ENCODE results near the gene CACNA1I. TPM values are rescaled to one million over a fixed set of nuclear protein-coding genes. Genes with fewer than 3 reads are reported as not detected.

Gene CACNA1I
- total RNA-seq, 1 donor from 2014 or later = 0.02 TPM

GRCh38 chr22:39589875-39590274, 19.3 kb downstream of the CACNA1I start:
- Mint-ChIP-seq H3K27ac (ENCODE audit: unreplicated experiment) (no peak overlapping the region), H3K4me3 (ENCODE audit: unreplicated experiment) (no peak overlapping the region), H3K4me1 (ENCODE audit: low read depth) (peaks cover 18% of the 10 kb centered on the region), H3K36me3 (ENCODE audit: low read depth) (no peaks in the 10 kb centered on the region), H3K27me3 (ENCODE audit: low read depth) (peaks cover 7% of the 10 kb centered on the region), H3K9me3 (ENCODE audit: low read depth) (no peaks in the 10 kb centered on the region)
- DNase-seq (ENCODE audit: low spot score) = no peak
- no peak for TF ChIP-seq CTCF (IDR thresholded peaks at IDR 0.05)

DNA sequence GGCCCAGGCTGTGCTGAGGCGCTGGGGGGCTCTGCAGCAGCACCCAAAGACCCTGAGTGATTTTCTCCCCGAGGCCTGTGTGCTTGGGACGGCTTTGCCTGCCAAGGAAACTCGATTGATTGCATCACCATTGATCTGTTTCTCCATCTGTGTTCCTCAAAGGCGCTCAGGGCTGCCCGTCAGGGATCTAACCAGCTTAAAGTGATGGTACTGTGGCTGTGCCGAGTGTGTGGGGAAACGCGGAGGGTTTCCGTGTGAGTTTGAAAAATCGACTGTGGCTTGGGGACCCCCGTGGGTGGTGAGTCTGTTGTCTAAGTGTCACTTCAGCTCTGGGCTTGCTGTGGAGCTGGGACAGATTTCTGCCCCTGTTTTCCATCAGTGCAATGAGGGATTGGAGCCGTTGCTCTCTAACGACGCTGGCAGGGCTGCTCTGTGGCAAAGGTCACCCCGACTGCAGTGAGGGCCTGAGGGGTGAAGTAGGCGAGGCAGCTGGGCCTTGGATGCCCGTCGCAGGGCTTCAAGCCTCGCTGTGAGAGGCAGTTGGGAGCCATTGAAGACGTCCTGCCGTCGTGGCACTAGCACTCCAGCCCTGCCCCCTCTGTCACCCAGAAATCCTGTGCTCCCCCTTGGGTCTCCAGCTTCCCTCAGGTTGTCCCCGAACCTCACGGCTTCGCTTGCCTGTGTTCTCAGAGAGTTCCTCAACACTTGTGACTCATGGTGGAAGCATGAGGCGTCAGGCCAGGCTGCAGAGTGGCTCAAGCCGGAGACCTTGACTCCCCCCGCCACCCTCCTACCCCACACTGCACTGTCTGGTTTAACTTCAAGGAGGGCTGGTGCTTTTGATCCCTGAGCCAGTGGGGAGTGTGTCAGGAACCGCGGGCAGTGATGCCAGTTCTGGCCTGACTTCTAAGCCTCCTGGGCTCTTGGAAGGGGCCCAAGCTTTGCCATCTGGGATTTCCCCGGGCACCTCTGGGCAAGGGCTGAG, 21.8 kb downstream of the CACNA1I start:
- H3K27ac Mint-ChIP-seq (ENCODE audit: unreplicated experiment) = peak overlapping the region; percentile 47
- peaks cover 11% of the 10 kb centered on the region for H3K27me3 Mint-ChIP-seq (ENCODE audit: low read depth)
- peaks cover 18% of the 10 kb centered on the region for H3K4me1 Mint-ChIP-seq (ENCODE audit: low read depth)
- no peak overlapping the region for H3K4me3 Mint-ChIP-seq (ENCODE audit: unreplicated experiment)
- TF ChIP-seq CTCF (IDR thresholded peaks at IDR 0.05) = no peak
- no peak for DNase-seq (ENCODE audit: low spot score)
- H3K36me3 Mint-ChIP-seq (ENCODE audit: low read depth) = no peaks in the 10 kb centered on the region
- H3K9me3 Mint-ChIP-seq (ENCODE audit: low read depth) = no peaks in the 10 kb centered on the region

DNA sequence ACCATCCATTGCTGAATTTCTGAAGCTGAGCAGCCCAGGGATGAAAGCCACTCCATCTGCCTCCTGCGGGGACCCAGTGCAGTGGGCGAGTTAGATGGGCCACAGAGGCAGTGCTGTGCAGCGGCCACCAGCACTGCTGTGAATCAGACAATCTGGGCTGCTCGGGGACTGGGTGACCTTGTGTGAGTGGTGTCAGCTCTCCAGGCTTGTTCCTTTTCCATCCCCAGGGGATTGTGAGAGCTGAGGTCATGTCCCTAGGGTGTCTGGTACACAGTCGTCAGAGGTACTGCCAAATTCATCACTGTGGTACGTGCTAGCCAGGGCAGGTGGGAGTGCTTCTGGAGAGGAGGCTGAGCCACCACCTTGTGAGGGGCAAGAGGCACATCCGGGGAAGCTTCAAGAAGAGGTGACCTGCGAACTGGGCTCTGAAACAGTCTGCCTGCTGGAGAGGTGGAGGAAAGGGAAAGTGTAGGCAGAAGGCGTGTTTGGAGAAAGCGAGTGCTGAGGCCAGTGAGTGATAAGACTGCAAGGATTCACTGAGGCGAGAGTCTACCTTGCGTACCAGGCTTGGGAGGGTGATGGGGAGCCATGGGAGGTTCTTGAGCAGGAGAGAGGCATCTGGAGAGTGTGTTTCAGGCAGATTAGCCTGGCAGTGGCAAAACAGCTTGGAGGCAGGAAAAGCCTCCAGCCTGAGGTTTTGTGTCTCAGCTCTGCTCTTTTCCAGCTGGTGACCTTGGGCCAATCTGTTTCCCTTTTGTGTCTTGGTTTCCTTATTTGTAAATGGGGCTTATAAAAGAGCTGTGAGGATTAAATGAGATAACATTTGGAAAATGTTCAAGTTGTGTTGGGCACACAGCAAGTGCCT, 22.7 kb downstream of the CACNA1I start:
- Mint-ChIP-seq H3K36me3 (ENCODE audit: low read depth) (no peaks in the 10 kb centered on the region), H3K9me3 (ENCODE audit: low read depth) (no peaks in the 10 kb centered on the region), H3K4me1 (ENCODE audit: low read depth) (peaks cover 18% of the 10 kb centered on the region), H3K27ac (ENCODE audit: unreplicated experiment) (peak overlapping the region; percentile 17), H3K4me3 (ENCODE audit: unreplicated experiment) (no peak overlapping the region), H3K27me3 (ENCODE audit: low read depth) (peaks cover 18% of the 10 kb centered on the region)
- no peak for DNase-seq (ENCODE audit: low spot score)
- TF ChIP-seq CTCF (IDR thresholded peaks at IDR 0.05) = no peak

DNA sequence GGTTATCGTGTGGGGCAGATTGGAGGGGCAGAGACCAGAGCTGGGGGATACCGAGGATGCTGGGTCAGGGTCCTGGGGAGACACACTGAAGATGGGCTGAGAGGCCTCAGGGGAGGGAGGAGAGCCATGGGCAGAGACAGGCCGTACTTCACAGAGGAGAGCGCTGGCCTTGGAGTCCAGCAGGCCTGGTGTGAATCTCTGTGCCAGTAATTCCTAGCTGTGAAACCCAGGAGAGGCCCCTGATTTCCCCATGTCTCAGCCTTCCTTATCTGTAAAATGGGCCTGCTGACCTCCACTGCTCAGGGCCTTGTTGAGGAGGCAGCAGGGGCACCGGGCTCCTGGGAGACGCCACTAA, 23.4 kb downstream of the CACNA1I start:
- TF ChIP-seq CTCF (IDR thresholded peaks at IDR 0.05) = no peak
- DNase-seq (ENCODE audit: low spot score) = no peak
- Mint-ChIP-seq H3K27me3 (ENCODE audit: low read depth) (peaks cover 21% of the 10 kb centered on the region), H3K4me3 (ENCODE audit: unreplicated experiment) (no peak overlapping the region), H3K9me3 (ENCODE audit: low read depth) (no peaks in the 10 kb centered on the region), H3K27ac (ENCODE audit: unreplicated experiment) (no peak overlapping the region), H3K4me1 (ENCODE audit: low read depth) (peaks cover 18% of the 10 kb centered on the region), H3K36me3 (ENCODE audit: low read depth) (no peaks in the 10 kb centered on the region)

DNA sequence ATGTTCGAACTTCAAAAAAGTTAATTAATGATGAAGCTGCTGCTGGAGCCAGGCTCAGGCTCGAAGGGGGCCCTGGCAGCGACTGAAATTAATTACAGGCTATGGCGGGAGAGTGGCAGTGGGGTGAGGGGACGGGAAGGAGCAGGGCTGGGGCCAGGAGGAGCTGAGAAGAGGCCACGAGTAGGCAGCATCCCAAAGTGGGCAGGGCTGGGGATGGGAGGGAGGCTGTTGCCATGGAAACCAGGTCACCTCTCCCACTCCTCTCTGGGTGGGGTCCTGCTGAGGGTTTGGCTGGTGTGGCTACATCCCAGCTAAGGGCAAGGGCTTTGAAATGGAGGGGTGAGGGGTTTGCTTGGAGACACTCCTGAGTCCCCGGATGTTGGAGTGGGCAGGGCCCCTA, 23.9 kb downstream of the CACNA1I start:
- no peak for DNase-seq (ENCODE audit: low spot score)
- H3K4me1 Mint-ChIP-seq (ENCODE audit: low read depth) = peaks cover 18% of the 10 kb centered on the region
- H3K27me3 Mint-ChIP-seq (ENCODE audit: low read depth) = peaks cover 21% of the 10 kb centered on the region
- H3K9me3 Mint-ChIP-seq (ENCODE audit: low read depth) = no peaks in the 10 kb centered on the region
- H3K36me3 Mint-ChIP-seq (ENCODE audit: low read depth) = no peaks in the 10 kb centered on the region
- H3K27ac Mint-ChIP-seq (ENCODE audit: unreplicated experiment) = no peak overlapping the region
- no peak overlapping the region for H3K4me3 Mint-ChIP-seq (ENCODE audit: unreplicated experiment)
- TF ChIP-seq CTCF (IDR thresholded peaks at IDR 0.05) = no peak
